SK-N-SH treated with all-trans-retinoic acid at 6 μM for 48 hours (cell line): ENCODE results near the gene CCDC190.
"Not testable (repeated sequence)": the region's sequence is repeated elsewhere in the genome, so short reads cannot be mapped to it uniquely, and the experiment has no call there.

Experiments
- CREB5 ChIP-seq: fragments of 250-450 bp; sonication (Bioruptor Pico); IDR thresholded peaks from 2 replicates; pipeline ENCODE4 v1.5.1; 2020; ENCODE audit warnings: low read depth, mild to moderate bottlenecking, moderate library complexity
- CSDC2 ChIP-seq: fragments of 250-450 bp; sonication (Bioruptor Pico); IDR thresholded peaks from 2 replicates; pipeline ENCODE4 v1.5.0; 2020; ENCODE audit warnings: mild to moderate bottlenecking, moderate library complexity
- CSRNP3 ChIP-seq: fragments of 250-450 bp; sonication (Bioruptor Pico); IDR thresholded peaks from 2 replicates; pipeline ENCODE4 v1.5.1; 2021; ENCODE audit warnings: mild to moderate bottlenecking, moderate library complexity
- ESRRG ChIP-seq: fragments of 250-450 bp; sonication (Bioruptor Pico); IDR thresholded peaks from 2 replicates; pipeline ENCODE4 v1.6.1; 2021; ENCODE audit warnings: mild to moderate bottlenecking
- PPARA ChIP-seq: fragments of 250-450 bp; sonication (Bioruptor Pico); IDR thresholded peaks from 2 replicates; pipeline ENCODE4 v1.5.0; 2020; ENCODE audit warnings: mild to moderate bottlenecking, borderline replicate concordance
- TCF4 ChIP-seq: fragments of 250-450 bp; sonication (Bioruptor Pico); IDR thresholded peaks from 2 replicates; pipeline ENCODE4 v1.8.0; 2021; ENCODE audit warnings: mild to moderate bottlenecking, moderate library complexity, borderline replicate concordance
- ZC3H10 ChIP-seq: fragments of 250-450 bp; sonication (Bioruptor Pico); IDR thresholded peaks from 2 replicates; pipeline ENCODE4 v1.5.1; 2021; ENCODE audit warnings: mild to moderate bottlenecking, moderate library complexity
- TF ChIP-seq, protein P1 (sequence below): fragments of 250-450 bp; sonication (Bioruptor Pico); IDR thresholded peaks from 2 replicates; pipeline ENCODE4 v1.8.0; 2020; ENCODE audit warnings: mild to moderate bottlenecking, moderate library complexity, borderline replicate concordance

DNA sequence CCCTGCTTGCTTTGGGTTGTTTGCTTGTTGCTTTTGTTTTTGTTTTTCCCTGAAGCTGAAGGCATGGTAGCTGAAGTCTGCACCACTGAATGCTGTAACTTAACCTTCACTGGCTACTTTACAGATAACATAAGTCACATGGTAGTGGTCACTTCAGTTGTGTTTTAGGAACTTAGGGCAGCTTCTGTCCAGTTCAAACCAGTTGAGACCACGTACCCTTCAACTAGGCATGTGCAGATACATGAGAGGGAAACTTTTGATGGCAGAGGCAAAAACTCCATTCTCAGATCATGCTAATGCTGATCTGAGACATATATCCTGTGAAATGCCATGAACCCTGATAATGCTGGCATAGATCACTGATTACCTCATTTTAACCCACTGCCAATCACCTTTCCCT lies 42.3 kb downstream of the CCDC190 start:
- TF ChIP-seq CSRNP3 (CRISPR knock-in tag); CSDC2; PPARA (CRISPR knock-in tag); CREB5 (CRISPR knock-in tag); TCF4 (CRISPR knock-in tag); ZC3H10 (CRISPR knock-in tag); ESRRG (CRISPR knock-in tag): not testable (repeated sequence)
- TF ChIP-seq, protein P1, sequence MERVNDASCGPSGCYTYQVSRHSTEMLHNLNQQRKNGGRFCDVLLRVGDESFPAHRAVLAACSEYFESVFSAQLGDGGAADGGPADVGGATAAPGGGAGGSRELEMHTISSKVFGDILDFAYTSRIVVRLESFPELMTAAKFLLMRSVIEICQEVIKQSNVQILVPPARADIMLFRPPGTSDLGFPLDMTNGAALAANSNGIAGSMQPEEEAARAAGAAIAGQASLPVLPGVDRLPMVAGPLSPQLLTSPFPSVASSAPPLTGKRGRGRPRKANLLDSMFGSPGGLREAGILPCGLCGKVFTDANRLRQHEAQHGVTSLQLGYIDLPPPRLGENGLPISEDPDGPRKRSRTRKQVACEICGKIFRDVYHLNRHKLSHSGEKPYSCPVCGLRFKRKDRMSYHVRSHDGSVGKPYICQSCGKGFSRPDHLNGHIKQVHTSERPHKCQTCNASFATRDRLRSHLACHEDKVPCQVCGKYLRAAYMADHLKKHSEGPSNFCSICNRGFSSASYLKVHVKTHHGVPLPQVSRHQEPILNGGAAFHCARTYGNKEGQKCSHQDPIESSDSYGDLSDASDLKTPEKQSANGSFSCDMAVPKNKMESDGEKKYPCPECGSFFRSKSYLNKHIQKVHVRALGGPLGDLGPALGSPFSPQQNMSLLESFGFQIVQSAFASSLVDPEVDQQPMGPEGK: not testable (repeated sequence)
